Neuron (in vitro differentiated cells): ENCODE results near the gene TMEM114.

Experiments
- H2AFZ ChIP-seq: one replicate; pipeline ENCODE4 v1.6.1; 2013; ENCODE audit warnings: low read depth, mild to moderate bottlenecking, inconsistent platforms, low read length, moderate library complexity
- H3K27me3 ChIP-seq: one replicate; pipeline ENCODE4 v1.6.1; 2013; ENCODE audit warnings: low read length; ENCODE audit not compliant: insufficient read depth
- H3K36me3 ChIP-seq: one replicate; pipeline ENCODE4 v1.6.1; 2013; ENCODE audit warnings: low read length; ENCODE audit not compliant: insufficient read depth
- H3K4me1 ChIP-seq: one replicate; pipeline ENCODE4 v1.6.1; 2013; ENCODE audit warnings: low read length; ENCODE audit not compliant: insufficient read depth
- H3K4me3 ChIP-seq: 2 replicates; pipeline ENCODE4 v1.5.1; 2013; ENCODE audit warnings: mild to moderate bottlenecking, low read length, moderate library complexity
- H3K9me3 ChIP-seq: one replicate; pipeline ENCODE4 v1.6.1; 2013; ENCODE audit warnings: low read length

TMEM114 gene

DNA sequence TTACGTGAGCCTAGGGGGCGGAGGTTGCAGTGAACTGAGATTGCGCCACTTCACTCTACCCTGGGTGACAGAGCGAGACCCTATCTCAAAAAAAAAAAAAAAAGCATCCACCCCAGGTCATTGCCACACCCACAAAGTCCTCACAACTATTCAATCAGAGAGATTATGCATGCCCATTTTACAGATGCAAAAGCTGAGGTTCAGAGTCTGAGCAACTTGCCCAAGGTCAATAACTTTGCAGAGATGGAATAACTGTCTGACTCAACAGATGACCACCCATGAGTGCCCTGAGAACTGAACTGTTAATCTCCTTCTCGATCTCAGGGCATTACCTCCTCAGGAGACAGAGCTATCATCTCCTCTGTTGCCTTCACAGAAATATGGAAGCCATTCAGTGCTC, 5.5 kb upstream of the TMEM114 start:
- Histone ChIP-seq H3K4me3 (no peak overlapping the region), H3K4me1 (no peaks in the 10 kb centered on the region), H2AFZ (no peak overlapping the region), H3K27me3 (peaks cover under 1% of the 10 kb centered on the region), H3K9me3 (peaks cover 4% of the 10 kb centered on the region), H3K36me3 (no peaks in the 10 kb centered on the region)

DNA sequence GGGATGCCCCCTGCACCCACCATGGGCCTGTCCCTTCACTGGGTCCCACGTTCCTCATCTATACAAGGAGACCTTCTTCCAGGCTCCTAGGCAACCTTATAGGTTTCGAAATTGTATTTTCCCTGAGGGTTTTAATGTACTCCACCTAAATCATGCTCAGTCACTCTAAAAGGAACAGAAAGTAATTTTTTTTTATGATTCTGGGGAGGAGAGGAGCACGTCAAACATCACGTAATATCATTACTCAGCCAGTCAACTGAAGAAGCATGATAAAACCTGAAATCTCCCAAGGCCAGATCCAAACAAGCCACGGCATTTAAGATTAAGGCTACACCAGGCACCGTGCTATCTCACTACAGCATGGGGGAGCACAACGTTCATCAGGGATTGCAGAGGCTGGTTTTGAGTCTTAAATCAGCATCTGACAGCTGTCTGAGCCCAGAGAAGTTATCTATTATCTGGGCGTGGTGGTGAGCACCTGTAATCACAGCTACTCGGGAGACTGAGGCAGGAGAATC, 3.9 kb upstream of the TMEM114 start:
- H3K9me3 ChIP-seq, result peaks cover 4% of the 10 kb centered on the region
- no peak overlapping the region for H2AFZ ChIP-seq
- H3K4me1 ChIP-seq, result peaks cover 8% of the 10 kb centered on the region
- H3K27me3 ChIP-seq, result peaks cover 17% of the 10 kb centered on the region
- H3K36me3 ChIP-seq, result no peaks in the 10 kb centered on the region
- no peak overlapping the region for H3K4me3 ChIP-seq

DNA sequence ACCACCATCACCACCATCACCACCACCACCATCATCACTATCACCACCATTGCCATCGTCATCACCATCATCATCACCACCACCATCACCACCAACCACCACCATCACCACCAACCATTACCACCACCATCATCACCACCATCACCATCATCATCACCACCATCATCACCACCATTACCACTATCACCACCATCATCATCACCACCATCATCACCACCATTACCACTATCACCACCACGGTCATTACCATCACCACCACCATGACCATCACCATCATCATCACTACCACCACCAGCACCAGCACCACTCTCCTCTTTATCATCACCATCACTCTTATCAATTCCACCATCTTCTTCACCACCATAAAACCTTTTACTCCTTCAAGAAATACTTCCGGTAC, 1.1 kb upstream of the TMEM114 start:
- Histone ChIP-seq H3K9me3 (peaks cover 4% of the 10 kb centered on the region), H3K4me3 (no peak overlapping the region), H3K36me3 (no peaks in the 10 kb centered on the region), H2AFZ (no peak overlapping the region), H3K27me3 (peaks cover 42% of the 10 kb centered on the region), H3K4me1 (peaks cover 18% of the 10 kb centered on the region)

DNA sequence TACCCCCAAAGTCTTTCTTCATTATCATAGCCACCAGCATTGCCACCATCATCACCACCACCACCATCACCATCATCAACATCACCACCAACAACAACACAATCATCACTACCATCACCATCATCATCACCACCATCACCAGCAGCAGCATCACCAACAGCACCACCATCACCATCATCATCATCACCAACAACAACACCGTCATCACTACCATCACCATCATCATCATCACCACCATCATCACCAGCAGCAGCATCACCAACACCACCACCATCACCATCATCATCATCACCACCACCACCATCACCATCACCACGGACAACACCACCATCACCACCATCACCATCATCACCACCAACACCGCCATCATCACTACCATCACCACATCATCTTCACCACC, 500 bp upstream of the TMEM114 start:
- peaks cover 2% of the 10 kb centered on the region for H3K9me3 ChIP-seq
- no peak overlapping the region for H2AFZ ChIP-seq
- peaks cover 42% of the 10 kb centered on the region for H3K27me3 ChIP-seq
- peaks cover 18% of the 10 kb centered on the region for H3K4me1 ChIP-seq
- H3K36me3 ChIP-seq, result no peaks in the 10 kb centered on the region
- no peak overlapping the region for H3K4me3 ChIP-seq

DNA sequence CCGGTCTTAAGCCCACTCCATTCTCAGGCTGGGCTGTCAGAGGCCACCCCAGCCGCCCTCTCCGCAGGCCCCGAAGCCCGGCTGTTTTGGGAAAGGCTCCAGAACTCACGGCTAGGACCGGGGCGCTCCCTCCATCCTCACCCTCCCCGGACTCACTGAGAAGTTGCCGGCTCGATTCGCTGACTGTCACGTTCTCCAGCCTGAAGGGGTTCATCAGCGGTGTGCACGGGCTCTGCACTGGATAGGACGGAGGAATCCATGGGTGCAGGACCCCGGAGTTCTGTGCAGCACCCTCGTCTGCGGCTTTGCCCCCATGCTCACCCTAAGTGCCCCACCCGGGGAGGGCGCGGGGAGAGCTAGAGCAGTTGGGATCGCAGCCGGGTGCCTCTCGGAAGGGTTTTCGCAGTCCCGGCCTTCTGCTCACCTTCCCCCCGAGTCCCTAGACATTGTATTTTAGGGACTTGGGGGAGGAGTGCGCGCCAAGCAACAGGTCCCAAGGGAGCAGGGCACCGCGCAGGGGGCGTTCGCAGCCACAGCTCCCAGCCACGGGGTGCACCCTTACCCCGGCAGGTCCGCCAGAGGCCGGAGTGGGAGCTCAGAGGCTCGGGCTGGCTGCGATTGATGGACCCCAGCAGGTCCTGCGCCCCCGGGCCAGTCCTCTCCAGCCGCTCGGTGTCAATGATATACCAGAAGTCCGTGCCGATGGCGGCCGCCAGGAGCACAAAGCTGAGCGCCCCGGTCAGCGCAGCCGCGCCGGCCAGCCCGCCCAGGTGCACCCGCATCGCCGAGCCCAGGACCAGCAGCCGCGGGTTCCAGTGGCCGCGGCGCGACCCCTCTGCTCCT, 1.0 kb downstream of the TMEM114 start:
- Histone ChIP-seq H3K36me3 (no peaks in the 10 kb centered on the region), H3K4me1 (peaks cover 18% of the 10 kb centered on the region), H3K9me3 (peaks cover 2% of the 10 kb centered on the region), H3K4me3 (peak overlapping the region; percentile 8), H2AFZ (no peak overlapping the region), H3K27me3 (peaks cover 44% of the 10 kb centered on the region)

DNA sequence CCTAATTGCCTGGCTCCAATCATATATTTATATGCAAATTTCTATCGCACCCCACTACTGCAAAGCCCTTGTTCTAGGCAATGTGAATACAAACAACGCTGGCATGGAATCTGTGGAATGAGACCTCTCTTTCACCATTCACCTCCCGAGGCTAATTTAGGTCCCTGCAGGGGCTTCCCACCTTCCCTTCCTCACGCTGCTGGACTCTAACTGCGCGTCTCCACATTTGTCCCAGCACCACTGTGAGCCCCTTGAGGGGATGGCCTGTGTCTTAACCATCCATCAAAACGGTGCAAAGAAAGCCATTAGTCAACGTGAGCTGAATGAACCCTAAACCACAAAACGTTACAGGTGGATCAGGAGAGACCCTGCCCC, 1.6 kb downstream of the TMEM114 start:
- H2AFZ ChIP-seq, result no peak overlapping the region
- H3K9me3 ChIP-seq, result peaks cover 2% of the 10 kb centered on the region
- no peak overlapping the region for H3K4me3 ChIP-seq
- H3K4me1 ChIP-seq, result peaks cover 18% of the 10 kb centered on the region
- H3K27me3 ChIP-seq, result peaks cover 44% of the 10 kb centered on the region
- no peaks in the 10 kb centered on the region for H3K36me3 ChIP-seq

DNA sequence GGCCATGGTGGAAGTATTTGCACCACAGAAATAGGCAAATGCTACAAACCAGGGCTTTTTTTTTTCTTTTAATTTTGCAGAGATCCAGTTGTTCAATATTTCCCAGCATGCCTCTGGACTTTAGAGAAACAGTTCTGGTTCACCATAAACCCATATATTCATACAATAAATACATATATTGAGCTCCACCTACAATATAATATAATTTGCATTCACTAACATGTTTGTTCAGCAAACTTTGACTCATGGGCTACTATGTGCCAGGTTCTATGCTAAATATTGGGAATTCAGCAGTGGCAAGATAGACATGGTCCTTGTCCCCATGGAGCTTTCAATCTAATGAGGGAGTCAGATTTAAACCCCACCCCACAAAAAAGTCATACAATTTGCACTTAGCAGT, 3.2 kb downstream of the TMEM114 start:
- no peak overlapping the region for H2AFZ ChIP-seq
- H3K9me3 ChIP-seq, result peaks cover 2% of the 10 kb centered on the region
- no peaks in the 10 kb centered on the region for H3K36me3 ChIP-seq
- peaks cover 44% of the 10 kb centered on the region for H3K27me3 ChIP-seq
- H3K4me3 ChIP-seq, result no peak overlapping the region
- peaks cover 18% of the 10 kb centered on the region for H3K4me1 ChIP-seq

DNA sequence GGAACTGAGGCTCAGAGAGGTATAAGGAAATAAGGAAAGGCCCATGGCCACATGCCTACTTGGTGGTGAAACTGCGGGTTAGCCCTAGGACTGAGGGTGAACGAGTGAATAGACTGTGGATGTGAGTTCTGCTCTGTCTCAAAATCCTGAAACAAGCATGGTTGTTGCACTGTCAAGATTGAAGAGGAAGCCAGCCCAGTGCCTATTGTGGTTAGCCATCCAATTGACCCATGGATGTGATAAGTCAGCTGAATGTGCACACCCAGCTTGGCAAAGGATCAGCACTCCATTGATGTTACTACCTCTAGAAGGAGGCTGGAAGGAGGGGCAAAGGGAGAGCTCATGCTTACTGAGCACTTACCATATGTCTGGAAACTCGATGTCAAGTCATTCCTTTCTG, 4.5 kb downstream of the TMEM114 start:
- Histone ChIP-seq H3K36me3 (no peaks in the 10 kb centered on the region), H3K9me3 (no peaks in the 10 kb centered on the region), H3K4me1 (peaks cover 22% of the 10 kb centered on the region), H3K4me3 (no peak overlapping the region), H3K27me3 (peaks cover 43% of the 10 kb centered on the region), H2AFZ (no peak overlapping the region)

DNA sequence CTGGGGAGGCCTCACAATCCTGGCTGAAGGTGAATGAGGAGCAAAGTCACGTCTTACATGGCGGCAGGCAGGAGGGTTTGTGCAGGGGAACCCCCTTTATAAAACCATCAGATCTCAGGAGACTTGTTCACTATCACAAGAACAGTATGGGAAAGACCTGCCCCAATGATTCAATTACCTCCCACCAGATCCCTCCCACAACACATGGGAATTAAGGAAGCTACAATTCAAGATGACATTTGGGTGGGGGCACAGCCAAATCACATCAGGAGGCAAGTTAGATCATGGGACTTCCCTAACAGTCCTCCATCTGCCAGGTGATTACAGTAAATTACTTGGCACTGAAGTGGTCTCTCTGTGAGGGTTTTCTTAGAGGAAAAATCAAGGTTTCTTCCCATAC, 5.3 kb downstream of the TMEM114 start:
- no peak overlapping the region for H2AFZ ChIP-seq
- no peak overlapping the region for H3K4me3 ChIP-seq
- no peaks in the 10 kb centered on the region for H3K9me3 ChIP-seq
- peaks cover 35% of the 10 kb centered on the region for H3K27me3 ChIP-seq
- H3K36me3 ChIP-seq, result no peaks in the 10 kb centered on the region
- peaks cover 21% of the 10 kb centered on the region for H3K4me1 ChIP-seq

DNA sequence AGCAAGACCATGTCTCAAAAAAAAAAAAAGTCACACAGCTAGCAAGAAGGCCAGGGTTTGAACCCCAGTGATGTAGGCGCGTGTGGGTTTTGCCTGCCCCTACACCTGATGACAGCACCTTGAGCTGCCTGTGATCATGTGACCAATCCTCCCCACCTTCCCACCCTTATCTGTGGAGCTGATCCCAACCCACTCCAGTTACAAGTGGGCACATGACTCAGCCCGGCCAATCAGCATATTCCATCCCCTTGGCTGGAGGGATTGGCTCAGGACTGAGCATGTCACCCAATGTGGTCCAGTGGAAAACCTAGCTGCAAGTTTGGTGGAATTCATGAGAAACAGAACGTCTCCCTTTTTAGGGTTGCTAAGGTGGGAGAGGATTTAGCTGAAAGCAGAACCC, 6.6 kb downstream of the TMEM114 start:
- Histone ChIP-seq H3K9me3 (no peaks in the 10 kb centered on the region), H3K27me3 (peaks cover 22% of the 10 kb centered on the region), H3K36me3 (no peaks in the 10 kb centered on the region), H2AFZ (no peak overlapping the region), H3K4me3 (no peak overlapping the region), H3K4me1 (peaks cover 9% of the 10 kb centered on the region)

DNA sequence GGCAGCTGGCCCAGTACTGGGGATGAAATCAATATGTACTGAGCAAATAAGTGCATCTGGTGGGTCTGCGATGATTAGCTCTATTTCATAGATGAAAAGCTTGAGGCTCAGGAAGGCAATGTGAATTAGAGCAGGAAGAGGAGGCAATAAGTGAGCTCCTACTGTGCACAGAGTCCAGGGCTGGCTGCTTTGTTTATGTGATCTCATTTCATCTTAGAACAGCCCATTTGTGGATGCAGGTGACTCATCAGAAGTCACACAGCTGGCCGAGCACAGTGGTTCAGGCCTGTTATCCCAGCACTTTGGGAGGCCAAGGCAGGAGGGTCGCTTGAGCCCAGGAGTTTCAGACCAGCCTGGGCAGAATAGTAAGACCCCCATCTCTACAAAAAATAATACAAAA, 7.1 kb downstream of the TMEM114 start:
- no peaks in the 10 kb centered on the region for H3K36me3 ChIP-seq
- H3K9me3 ChIP-seq, result no peaks in the 10 kb centered on the region
- peaks cover 4% of the 10 kb centered on the region for H3K4me1 ChIP-seq
- peaks cover 17% of the 10 kb centered on the region for H3K27me3 ChIP-seq
- H3K4me3 ChIP-seq, result no peak overlapping the region
- H2AFZ ChIP-seq, result no peak overlapping the region

DNA sequence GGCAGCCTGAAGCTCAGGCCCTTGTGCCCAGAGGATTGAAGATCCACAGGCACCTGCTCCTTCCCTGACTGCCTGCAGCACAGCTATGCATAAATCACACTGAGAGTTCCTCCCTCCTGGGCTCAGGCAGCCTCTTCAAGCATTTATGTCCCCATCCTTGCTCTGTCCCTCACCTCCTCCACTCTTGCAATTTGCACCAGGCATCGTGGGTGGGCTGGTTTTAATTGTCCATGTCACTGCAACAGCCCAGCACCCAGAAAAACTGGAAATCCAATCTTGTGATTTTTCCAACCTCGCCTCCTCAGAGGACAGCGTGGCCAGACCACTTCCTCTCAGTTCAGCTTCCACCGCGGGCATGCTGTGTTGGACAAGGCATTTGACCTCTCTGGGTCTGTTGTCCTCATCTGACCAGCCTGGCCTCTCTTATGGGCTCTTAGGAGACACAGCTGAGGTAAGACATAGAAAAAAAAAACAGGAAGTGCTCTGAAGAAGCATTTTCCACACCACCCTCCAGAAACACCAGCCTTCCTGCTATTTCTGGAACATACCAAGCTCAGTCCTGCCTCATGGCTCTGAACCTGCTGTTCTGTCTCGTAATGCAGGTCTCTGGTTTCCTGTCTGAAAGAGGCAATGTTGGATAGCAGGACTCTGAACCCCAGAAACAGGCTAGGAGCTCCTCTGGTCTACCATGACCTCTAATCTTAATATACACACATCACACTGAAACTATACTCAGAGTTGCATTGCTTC, 8.3 kb downstream of the TMEM114 start:
- H3K4me3 ChIP-seq, result no peak overlapping the region
- H3K27me3 ChIP-seq, result peaks cover 5% of the 10 kb centered on the region
- H3K9me3 ChIP-seq, result no peaks in the 10 kb centered on the region
- H2AFZ ChIP-seq, result no peak overlapping the region
- H3K4me1 ChIP-seq, result peaks cover 4% of the 10 kb centered on the region
- no peaks in the 10 kb centered on the region for H3K36me3 ChIP-seq

DNA sequence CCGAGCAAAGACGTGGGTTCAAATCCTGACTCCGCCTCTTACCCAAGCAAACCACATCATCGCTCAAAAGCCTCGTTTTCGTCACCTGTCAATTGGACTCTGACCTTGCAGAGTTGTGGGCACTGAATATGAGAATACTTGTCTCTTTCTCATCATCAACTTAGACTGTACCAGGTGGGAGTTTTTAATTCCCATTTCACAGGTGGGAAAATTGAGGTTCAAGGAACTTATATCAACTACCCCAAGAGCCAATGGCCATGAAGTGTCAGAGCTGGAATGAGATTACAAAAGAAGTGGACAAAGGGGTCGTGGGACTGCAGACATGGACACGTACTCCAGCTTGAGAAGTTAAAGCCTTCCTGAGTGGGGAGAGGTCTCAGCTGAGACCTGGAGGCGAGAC, 10.8 kb downstream of the TMEM114 start:
- no peaks in the 10 kb centered on the region for H3K27me3 ChIP-seq
- H3K4me3 ChIP-seq, result no peak overlapping the region
- no peaks in the 10 kb centered on the region for H3K9me3 ChIP-seq
- H3K4me1 ChIP-seq, result peaks cover 4% of the 10 kb centered on the region
- no peaks in the 10 kb centered on the region for H3K36me3 ChIP-seq
- no peak overlapping the region for H2AFZ ChIP-seq
